Measurements from ENCODE around the gene TRRAP. TPM values are rescaled to one million over a fixed set of nuclear protein-coding genes. Genes with fewer than 3 reads are reported as not detected.
"Not testable (repeated sequence)": the region's sequence is repeated elsewhere in the genome, so short reads cannot be mapped to it uniquely, and the experiment has no call there.

The TRRAP gene
- total RNA-seq, 1 experiment from 2014 or later = 17.3 TPM

DNA sequence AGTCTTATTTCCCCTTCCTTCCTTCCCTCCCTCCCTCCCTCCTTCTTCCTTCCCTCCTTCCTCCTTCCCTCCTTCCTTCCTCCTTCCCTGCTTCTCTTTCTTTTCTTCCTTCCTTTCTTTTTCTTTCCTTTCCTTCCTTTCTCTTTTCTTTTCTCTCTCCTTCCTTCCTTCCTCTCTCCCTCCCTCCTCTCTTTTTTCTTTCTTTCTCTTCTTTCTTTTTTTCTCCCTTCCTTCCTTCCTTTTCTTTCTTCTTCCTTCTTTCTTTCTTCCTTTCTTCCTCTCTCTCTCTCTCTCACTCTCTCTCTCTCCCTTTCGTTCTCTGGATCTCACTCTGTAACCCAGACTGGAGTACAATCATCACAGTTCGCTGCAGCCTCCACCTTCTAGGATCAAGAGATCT lies 14.7 kb upstream of the TRRAP start:
- no peak for DNase-seq (ENCODE audit: low spot score)
- in situ Hi-C loops (cut with HindIII; ENCODE audit: low sequenced_read_pairs) = no loop called here

DNA sequence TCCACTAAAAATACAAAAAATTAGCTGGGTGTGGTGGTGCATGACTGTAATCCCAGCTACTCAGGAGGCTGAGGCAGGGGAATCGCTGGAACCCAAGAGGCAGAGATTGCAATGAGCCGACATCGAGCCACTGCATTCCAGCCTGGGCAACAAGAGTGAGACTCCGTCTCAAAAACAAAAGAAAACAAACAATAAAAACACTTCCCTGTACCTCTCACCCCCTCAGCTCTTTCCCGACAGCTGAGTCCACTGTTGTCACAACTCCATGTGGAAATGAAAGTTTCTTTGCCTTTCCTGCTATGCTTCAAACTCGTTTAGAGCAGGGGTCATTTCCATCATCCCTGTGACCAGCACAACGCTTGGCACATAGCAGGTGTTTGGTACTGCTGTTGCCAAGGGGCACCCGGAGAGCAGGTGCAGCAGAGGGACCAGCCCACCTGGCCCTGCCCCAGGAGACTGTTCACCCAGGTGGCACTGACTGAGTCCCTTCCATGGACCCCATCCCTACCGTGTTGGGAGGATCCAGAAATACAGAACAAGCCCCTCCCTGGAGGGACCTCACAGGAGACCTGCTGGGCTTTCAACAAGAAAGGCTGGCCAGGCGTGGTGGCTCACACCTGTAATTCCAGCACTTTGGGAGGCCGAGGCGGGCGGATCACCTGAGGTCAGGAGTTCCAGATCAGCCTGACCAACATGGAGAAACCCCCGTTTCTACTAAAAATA lies 13.4 kb upstream of the TRRAP start:
- in situ Hi-C loops (cut with HindIII; ENCODE audit: low sequenced_read_pairs) = no loop called here
- no peak for DNase-seq (ENCODE audit: low spot score)

DNA sequence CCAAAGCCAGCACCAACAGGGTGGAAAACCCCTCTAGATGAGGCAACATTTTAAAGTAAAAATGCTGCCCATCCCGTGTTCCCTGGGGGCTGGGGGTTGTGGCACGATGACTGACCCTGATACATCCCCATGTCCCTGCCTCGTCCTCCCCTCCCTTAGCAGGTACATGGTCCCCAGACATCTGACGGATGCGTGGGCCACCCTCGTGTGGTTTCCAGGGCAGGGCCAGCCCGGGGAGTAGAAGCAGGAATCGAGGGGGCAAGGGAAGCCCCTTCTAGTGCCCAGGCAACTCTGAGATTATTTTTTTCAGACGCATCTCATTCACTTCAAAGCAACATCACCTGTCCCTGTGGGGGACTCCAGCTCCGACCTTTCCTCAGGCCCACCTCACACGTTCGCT lies 12.0 kb upstream of the TRRAP start:
- no peak for DNase-seq (ENCODE audit: low spot score)
- in situ Hi-C loops (cut with HindIII; ENCODE audit: low sequenced_read_pairs) = no loop called here

DNA sequence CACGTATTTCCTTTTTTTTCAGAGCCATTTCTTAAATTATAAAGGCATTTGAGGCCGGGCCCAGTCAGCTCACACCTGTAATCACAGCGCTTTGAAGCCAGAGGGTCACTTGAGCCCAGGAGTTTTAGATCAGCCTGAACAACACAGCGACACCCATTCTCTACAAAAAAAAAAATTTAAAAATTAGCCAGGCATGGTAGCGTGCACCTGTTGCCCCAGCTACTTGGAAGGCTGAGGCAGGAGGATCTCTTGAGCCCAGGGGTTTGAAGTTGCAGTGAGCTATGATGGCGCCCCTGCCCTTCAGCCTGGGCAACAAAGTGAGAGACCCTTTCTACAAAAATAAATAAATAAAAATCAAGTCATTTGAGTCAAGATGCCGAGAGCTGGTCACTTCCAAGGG lies 11.6 kb upstream of the TRRAP start:
- no peak for DNase-seq (ENCODE audit: low spot score)
- in situ Hi-C loops (cut with HindIII; ENCODE audit: low sequenced_read_pairs) = no loop called here

DNA sequence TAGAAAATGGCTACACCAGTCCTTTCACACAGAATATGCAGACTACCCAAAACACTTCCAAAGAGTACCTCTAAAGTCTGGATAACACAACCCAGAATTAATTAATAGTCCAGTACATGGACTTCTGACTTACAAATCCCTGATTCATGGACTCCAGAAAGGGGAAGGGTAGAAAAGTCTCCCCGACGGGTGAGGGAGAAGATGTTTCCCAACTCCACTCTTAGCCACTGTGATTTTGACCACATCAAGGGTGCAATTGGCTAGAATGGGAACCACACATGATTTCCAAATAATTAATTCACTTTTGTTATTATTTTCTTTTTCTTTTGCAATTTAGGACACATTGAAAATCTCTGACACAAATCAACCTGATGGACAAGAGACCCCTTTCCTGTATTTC lies 9.9 kb upstream of the TRRAP start:
- DNase-seq (ENCODE audit: low spot score) = peak; percentile 10
- in situ Hi-C loops (cut with HindIII; ENCODE audit: low sequenced_read_pairs) = no loop called here

DNA sequence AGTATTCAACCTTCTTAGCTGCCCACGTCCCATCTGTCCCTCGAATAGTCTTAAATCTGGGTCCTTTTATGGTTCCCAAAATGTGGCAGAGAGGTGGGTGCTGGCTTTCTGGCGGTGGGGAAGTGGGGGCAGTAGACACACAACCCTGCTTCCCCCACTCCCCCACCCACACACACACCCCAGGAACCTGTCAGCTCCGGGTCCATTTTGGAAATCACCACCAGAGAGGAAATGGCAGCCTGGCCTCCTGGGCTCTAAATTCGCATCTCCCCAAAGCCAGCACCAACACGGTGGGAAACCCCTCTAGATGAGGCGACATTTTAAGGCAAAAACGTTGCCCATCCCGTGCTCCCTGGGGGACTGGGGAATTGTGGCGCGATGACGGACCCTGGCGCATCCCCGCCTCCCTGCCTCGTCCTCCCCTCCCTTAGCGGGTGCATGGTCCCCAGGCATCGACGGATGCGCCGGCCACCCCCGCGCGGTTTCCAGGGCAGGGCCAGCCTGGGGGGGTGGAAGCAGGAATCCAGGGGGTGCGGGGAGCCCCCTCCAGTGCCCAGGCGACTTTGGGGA lies 9.2 kb upstream of the TRRAP start:
- in situ Hi-C loops (cut with HindIII; ENCODE audit: low sequenced_read_pairs) = no loop called here
- DNase-seq (ENCODE audit: low spot score) = peak; percentile 45

DNA sequence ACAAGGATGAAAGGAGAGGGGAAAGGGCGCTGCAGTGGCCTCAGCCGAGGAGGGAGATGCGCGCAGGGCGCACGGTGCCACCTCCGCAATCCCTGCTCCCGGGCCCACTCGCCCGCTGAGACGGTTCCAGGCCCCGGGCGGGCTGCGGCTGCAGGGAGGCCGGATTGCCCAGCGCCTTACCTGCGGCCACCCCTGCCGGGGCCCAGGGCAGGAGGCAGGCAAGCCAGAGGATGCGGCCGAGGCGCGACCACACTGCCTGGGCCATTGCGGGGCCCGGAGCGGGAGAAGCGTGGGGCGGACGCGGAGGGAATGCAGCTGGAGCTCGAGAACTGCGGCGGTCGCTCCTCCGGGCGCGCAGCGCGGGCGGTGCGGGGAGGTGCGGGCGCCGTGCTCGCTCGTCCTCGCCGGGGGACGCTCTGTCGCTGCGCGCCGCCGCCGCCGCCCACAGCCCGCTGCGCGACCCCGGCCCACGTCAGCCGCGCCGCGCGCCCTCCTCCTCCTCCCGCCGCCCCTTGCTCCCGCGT lies 8.7 kb upstream of the TRRAP start, which contains the start of gene TMEM130:
Gene TMEM130, minus strand, starts transcription at position 418 of the 524 bp plus-strand sequence. Its CDS starts 153 bp downstream, at position 265.
- in situ Hi-C loops (cut with HindIII; ENCODE audit: low sequenced_read_pairs) = no loop called here

DNA sequence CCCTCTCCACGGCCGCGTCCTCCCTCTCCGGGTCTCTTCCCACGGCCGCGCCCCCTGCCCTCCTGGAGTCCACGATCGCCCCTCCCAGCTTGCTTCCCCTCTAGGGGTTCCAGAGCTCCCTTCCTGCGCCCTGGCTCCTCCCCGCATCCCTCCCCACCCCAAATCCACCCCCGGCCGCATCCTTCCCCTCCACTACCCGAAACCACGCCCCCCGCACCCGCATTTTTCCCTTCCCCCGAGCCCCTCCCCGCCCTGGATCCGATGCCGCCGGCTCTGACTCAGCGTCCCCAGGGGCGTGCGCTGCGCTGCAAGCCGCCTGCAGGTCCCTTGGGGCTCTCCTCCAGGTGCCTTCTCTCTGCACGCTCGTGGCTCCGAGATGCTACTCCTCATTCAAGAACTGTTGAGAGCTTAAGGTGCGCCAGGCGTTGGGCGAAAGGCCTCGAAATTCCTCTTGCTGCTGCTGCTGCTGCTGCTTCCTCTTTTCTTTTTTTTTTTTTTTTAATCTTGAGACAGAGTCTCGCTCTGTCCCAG lies 8.1 kb upstream of the TRRAP start:
- in situ Hi-C loops (cut with HindIII; ENCODE audit: low sequenced_read_pairs) = no loop called here
- DNase-seq (ENCODE audit: low spot score) = peak; percentile 67

More for the DNA sequence above, 8.7 kb upstream of the TRRAP start, which contains the start of gene TMEM130:
- peak; percentile 25 for DNase-seq (ENCODE audit: low spot score)

DNA sequence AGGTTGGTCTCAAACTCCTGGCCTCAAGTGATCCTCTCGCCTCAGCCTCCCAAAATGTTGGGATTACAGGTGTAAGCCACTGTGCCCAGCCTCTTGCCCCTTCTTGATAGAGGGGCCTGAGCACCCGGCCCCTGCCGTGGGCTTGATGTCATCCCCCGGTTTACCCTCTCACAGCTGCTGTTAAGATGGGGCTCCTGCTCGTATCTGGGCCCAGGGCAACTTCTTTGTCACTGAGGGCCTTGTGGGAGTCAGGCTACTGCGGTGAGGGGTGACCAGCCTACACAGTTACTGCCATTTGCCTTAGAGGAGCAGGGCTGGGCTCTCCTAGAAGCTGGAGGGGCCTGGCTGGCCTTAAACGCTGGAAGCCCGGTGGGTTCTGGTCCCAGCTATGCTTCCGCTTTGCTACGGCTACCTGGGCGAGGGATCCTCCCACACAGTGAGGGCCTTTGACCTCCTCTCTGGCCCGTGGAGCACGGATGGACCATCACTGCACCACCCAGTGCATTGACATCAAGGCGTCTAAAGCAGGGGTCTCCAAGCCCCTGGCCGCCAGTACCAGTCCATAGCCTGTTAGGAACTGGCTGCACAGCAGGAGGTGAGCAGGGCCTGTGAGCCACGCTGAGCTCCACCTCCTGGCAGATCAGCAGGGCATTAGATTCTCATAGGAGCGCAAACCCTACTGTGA lies 7.4 kb upstream of the TRRAP start:
- no peak for DNase-seq (ENCODE audit: low spot score)
- in situ Hi-C loops (cut with HindIII; ENCODE audit: low sequenced_read_pairs) = no loop called here

DNA sequence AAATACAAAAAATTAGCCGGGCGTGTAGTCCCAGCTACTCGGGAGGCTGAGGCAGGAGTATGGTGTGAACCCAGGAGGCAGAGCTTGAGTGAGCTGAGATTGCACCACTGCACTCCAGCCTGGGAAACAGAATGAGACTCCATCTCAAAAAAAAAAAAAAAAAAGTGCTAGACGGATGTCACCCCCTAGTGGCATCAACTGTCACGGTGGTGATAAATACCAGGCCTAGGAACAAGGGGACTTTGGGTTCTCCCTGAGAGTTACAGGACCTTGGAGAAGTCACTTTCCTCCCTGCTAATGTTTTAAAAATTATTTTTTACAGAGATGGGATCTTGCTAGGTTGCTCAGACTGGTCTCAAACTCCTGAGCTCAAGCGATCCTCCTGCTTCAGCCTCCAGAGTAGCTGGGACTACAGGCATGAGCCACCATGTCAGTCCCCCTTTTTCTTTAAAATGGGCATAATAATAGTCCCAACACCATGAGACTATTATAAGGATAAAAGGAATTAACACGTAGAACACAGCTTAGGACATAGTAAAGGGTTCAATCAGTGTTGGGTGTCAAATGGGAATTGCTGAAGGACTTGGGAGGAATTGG lies 5.9 kb upstream of the TRRAP start:
- no peak for DNase-seq (ENCODE audit: low spot score)
- in situ Hi-C loops (cut with HindIII; ENCODE audit: low sequenced_read_pairs) = no loop called here

DNA sequence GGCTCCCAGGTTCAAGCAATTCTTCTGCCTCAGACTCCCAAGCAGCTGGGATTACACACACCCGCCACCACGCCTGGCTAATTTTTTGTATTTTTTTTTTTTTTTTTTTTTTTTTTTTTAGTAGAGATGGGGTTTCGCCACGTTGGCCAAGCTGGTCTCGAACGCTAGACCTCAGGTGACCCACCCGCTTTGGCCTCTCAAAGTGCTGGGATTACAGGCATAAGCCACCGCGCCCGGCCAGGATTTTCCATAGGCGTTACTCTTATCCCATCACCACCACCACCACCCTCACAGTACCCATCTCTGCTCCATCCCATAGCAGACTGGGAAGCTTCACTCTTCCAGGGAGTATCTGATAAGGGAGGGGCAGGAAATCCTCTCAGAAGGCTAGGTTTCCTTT lies 4.7 kb upstream of the TRRAP start:
- in situ Hi-C loops (cut with HindIII; ENCODE audit: low sequenced_read_pairs); DNase-seq (ENCODE audit: low spot score): not testable (repeated sequence)

DNA sequence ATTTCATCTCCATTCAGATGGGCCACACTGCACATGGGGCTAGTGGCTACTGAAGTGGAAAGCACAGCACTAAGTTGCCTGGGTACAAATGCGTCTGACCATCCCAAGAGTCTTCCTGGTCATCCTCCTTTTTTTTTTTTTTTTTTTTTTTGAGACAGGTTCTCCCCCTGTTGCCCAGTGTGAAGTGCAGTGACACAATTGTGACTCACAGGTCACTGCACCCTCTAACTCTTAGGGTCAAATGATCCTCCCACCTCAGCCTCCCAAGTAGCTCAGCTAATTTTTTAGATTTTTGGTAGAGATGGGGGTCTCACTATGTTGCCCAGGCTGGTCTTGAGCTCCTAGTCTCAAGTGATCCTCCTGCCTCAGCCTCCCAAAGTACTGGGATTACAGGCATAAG lies 3.4 kb upstream of the TRRAP start:
- DNase-seq (ENCODE audit: low spot score) = no peak
- in situ Hi-C loops (cut with HindIII; ENCODE audit: low sequenced_read_pairs) = no loop called here

DNA sequence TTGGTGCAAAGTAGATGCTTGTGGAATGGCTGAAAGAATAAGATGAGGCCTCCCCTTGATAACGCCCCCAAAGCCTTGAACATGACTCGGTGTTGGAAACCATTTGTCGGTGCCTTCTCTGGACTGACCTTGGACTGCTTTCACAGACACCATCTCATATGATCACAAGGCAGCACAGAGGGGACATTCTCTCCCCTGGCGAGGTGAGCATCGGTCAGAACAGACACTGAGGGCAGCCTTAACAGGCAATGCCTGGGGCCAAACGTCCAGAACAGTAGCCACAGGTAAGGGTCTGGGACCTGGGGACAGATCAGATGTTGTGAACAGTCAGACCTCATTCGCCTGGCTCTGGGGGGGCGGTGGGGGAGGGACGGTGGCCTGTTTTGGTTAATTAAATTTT lies 2.8 kb upstream of the TRRAP start:
- in situ Hi-C loops (cut with HindIII; ENCODE audit: low sequenced_read_pairs) = no loop called here
- DNase-seq (ENCODE audit: low spot score) = no peak

DNA sequence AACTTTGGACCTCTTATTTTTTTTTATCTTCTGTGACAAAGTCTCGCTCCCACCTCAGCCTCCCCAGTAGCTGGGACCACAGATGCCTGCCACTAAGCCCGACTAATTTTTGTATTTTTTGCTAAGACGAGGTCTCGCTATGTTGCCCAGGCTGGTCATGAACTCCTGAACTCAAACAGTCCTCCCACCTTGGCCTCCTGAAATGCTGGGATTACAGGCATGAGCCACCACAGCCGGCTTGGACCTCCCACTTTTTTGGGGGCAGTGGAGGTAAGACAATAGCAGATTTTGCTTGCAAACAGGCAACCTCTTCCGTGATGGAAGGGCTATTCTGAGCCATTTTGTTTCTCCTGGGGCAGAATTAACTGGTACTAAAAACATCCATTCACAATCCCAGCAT lies 1.2 kb upstream of the TRRAP start:
- DNase-seq (ENCODE audit: low spot score) = no peak
- in situ Hi-C loops (cut with HindIII; ENCODE audit: low sequenced_read_pairs) = no loop called here

DNA sequence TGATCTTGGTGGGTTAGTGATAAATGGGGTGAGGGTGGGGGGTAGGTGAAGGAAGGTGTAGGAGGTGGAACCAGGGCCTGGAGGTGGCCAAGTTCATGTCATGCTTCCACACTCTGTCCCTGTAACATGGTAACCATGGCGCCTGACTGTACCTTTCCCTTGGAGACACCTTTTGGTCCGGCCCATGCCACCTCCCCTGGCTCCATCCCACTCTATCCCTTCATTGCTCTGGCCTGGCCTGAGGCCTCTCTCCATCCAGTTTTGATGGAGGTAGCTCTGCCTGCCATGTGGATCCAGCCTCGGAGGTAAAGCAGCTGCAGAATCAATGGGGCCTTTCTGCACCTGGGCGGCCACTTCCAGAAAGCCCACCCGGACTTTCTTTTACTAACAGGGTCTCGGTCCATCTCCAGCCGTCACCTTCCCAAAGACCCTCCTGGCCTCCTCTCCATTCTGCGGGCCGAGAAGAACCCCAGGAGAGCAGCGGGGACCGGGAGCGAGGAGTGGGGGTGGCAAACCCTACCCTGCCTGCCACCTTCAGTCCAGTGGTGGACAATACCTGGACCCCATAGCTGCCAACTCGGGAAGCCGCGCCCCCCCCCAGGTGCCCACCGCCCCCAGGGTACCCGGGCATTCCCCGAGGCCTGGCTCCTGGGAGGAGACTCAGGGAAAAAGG lies 504 bp upstream of the TRRAP start:
- in situ Hi-C loops (cut with HindIII; ENCODE audit: low sequenced_read_pairs) = no loop called here
- peak; percentile 29 for DNase-seq (ENCODE audit: low spot score)

DNA sequence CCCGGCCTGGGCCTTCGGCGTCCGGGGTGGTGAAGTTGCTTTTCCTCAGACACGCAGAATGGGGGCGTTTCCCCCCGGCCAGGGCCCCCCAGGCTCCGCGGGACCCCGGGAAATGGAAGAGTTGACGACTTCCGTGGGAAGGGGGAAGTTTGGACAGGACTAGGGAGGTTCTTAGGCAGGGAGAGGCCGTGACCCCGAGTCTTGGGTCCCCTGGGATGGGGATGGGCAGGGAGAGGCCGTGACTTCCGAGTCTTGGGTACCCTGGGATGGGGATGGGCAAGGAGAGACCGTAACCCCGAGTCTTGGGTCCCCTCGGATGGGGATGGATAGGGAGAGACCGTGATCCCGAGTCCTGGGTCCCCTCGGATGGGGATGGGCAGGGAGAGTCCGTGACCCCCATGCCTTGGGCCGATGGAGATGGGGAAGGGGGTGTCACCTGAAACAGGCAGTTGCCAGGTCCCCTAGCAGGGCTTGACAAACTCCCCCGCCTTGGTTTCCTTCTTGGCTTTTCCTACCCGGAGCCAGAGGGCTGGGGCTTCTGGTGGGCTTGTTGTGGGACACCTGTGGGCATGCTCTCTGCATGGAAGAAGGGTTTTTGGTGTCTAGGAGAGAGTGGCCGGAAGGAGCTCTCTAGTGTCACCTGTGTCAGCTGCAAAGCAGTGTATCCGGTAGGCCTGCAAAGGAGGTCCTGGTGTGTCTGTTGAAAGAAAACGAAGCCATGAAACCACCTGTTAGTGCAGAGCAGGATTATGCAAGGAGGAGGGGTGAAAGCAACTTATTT lies 1.1 kb downstream of the TRRAP start:
- peak; percentile 68 for DNase-seq (ENCODE audit: low spot score)
- in situ Hi-C loops (cut with HindIII; ENCODE audit: low sequenced_read_pairs) = no loop called here

DNA sequence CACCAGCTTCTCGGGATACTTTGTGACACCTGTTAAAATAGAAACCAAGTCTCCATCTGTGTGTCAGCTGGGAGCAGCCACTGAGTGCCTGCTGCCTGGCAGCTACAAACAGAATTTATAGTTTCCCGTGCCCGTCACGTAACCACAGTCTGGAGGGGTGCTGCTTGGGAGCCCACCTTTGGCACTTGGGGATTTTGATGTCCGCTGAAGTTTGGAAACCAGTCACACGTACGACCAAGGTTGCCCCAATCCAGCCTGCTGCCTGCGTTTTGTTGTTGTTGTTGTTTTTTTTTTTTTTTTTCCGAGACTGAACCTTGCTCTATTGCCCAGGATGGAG lies 1.6 kb downstream of the TRRAP start:
- in situ Hi-C loops (cut with HindIII; ENCODE audit: low sequenced_read_pairs) = no loop called here
- no peak for DNase-seq (ENCODE audit: low spot score)

DNA sequence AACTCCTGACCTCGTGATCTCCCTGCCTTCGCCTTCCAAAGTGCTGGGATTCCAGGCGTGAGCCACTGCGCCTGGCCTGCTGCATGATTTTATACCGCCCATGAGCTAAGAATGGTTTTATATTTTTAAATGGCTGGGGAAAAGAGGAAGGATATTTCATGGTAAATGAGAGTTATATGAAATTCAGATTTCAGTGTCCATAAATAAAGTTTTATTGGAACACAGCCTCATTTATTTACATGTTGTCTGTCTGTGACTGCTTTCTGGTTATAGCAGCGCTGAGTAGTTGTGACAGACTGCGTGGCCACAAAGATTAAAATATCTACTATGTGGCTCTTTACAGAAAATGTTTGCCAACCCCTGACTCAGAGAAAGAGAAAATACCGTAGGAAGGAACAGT lies 2.2 kb downstream of the TRRAP start:
- in situ Hi-C loops (cut with HindIII; ENCODE audit: low sequenced_read_pairs) = no loop called here
- DNase-seq (ENCODE audit: low spot score) = no peak

All from G401 (cell line).